Stimulated activated CD4-positive, alpha-beta T cell treated with anti-CD3 and anti-CD28 coated beads, TNF-alpha, amount 100 ng/mL, for 48 hours (primary cell): ENCODE data around the gene AGK.
A peak's percentile ranks its signal among the peaks of the same experiment; 100 is the strongest.
"Not testable (repeated sequence)": the region's sequence is repeated elsewhere in the genome, so short reads cannot be mapped to it uniquely, and the experiment has no call there.

Experiments used
- DNase-seq, 3 donors: peaks; one replicate each; pipeline ENCODE4 v3.0.0-alpha.2; 2020; ENCODE audit warnings: low read depth in 3 of 3

AGK gene

DNA sequence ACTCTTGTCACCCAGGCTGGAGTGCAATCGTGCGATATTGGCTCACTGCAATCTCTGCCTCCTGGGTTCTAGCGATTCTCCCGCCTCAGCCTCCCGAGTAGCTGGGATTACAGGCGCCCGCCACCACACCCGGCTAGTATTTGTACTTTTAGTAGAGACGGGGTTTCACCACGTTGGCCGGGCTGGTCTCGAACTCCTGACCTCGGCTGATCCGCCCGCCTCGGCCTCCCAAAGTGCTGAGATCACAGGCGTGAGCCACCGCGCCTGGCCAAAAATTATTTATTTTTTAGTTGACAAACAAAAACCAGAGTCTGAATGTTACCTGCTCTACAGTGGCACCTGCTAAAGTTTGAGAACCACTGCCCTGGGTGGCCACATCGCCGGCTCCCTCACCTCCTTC is 96.5 kb downstream of the AGK start:
- DNase-seq, result not testable (repeated sequence)

DNA sequence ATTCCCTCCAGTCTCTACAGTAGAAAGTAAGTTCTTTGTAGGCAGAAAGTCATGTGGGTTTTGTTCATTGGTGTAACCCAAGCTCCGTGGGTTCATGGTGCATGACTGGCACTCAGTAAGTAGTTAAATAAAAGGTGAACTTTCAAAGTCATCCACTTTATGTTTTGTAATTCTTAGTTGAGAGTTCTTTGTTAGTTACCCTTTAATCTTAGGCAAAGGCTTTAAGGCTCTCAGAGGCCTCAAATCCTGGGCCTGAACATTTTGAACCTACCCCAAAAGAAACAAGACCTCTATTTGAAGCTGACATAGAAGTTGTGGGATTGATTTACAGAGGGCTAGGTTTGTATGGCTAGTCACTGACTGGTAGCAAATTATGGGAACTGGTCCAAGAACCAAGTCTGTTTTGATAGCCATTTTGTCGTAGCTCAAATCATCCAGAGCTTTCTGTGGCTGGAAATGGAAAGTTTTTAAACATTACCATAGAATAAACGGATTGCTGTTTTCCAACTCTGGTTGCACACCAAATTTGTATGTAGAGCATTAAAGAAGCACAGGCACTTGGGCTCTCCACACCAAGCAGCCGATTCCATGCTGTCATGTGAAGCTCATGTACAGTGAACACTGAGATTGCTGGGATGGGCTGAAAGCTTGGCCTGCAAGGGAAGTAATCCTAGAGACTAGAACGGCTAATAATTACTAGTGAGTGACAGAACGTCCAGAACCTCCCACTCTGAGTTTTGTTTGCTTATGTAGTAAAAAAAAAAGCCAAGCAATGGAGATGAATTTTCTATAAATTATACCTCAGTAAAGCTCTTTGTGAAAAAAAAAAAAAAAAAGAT is 97.3 kb downstream of the AGK start:
- DNase-seq, result no peak

DNA sequence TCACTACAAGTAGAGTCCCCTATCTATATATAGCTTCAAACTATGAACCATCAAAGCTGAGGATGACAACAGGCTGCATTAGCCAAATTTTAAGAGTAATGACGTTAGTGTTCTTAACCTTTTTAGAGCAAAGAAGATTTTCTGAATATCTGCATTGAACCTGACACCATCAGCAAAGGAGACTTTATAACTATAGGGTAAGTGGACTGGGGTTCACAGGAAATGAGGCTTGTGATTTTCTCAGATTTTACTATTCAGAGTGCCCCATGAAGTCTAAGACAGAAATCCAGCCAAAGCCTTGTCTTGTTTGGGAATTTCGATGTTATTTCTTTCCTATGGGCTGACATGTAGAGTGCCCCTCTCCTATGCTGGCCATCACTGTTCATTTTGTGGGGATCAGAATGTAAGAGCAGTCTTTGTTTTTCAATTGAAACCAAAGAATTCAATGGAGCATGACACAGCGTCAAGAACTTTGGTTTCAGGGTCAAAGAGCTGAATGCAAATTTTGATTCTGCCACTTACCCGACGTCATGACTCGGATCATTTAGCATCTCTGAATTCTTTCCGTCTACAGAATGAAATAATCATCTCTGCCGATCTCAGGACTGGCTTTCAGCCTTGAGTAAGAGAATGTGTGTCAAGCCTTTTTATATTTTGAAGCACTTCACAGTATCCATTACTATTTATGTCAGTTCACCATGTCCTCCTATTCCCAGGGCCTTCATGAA is 98.1 kb downstream of the AGK start:
- no peak for DNase-seq

DNA sequence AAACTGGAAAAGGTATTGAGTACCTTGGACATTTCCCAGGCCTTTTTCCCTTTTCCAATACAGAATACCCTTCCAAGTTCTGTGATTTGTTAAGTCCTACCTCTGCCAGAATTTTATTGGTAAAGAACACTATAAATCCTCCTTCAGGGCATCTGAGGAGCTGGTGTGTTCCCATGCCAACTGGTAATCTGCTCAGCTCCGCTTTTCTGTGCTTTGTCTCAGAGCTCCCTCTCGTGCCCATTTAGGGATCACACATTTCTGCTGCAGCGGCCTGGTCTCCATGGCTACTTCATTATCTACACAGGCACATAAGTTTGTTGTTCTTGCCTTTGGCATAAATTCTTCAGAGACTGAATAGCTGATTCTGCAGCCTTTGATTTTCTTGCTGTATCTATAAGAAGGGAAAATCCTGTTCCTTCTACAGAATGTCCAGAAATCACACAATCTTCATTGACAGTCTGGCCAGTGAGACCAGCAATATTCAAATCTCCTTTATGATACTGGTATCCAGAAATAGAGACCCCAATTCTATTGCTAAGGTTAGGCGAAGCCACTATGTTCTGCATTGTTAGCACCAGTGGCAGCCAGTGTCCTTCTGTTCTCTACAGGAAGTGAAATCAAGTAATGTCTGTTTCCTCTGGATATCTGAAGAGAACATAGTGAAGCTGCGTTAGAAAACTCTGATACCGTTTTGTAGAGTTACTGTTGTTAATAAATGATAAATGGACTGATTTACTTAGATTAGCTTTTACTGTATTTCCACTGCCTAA is 98.8 kb downstream of the AGK start:
- DNase-seq, result no peak

DNA sequence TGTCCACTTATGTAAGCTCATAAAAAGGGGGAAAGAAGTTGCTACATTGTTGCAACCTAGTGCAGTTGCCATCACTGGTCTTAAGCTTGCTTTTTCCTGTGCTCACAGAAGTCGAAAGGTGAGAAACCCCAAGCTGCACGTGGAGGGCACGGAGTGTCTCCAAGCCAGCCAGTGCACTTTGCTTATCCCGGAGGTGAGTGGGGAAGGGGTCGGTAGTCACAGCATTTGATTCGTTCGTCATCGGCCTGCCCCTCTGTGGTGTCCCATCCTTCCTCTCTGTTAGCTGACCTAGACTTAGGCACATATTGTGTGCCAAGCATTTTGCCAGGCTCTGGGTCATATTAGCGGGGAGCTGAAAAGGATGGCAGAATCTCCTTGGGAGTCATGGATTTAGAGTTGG is 100.2 kb downstream of the AGK start:
- no peak for DNase-seq

DNA sequence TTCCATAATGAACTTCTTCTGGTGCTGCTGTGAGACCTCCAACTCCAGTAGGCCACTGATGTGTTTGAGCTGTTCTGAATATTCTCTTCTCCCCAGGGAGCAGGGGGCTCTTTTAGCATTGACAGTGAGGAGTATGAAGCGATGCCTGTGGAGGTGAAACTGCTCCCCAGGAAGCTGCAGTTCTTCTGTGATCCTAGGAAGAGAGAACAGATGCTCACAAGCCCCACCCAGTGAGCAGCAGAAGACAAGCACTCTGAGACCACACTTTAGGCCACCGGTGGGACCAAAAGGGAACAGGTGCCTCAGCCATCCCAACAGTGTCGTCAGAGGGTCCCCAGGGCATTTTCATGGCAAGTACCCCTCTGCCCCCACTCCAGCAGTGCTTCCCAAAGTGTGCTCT is 101.5 kb downstream of the AGK start:
- DNase-seq, result no peak

DNA sequence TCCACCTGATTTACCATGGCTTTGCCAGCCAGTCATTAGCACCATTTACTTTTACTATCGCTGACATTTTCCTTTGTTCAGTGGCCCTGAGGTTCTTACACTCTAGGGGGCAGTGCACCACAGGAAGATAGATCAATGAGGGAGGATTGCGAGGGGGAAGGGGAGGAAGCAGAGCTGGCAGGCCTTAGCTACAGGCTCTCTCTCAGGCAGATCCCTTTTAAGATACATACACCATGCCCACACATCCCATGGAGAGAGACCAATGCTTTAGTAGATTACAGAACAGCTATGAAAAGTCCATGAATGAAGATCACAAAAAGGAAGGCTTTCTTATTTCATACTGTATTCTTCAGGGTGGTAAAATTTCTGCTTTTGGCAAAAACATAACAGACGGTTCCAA is 103.3 kb downstream of the AGK start:
- DNase-seq, result peak; percentile 11 to 44 (median 25)

DNA sequence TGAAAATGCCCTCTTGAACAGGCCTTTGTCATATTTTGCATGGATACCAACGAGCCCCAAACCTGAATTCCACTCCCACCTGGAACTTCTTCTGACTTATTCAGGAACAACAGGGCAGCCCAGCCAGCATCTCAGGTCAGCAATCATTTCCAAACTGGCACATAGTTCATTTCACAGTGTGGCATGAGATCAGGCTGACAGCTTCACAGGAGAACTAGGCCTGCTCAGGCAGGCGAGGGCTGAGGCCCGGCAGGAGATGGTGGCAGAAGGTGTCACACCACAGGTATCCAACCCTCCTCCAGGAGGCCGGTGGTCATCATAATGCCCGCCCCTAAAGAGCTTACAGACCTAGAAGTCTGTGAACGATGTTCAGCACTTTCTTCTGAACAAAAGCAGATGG is 108.3 kb downstream of the AGK start:
- no peak for DNase-seq

DNA sequence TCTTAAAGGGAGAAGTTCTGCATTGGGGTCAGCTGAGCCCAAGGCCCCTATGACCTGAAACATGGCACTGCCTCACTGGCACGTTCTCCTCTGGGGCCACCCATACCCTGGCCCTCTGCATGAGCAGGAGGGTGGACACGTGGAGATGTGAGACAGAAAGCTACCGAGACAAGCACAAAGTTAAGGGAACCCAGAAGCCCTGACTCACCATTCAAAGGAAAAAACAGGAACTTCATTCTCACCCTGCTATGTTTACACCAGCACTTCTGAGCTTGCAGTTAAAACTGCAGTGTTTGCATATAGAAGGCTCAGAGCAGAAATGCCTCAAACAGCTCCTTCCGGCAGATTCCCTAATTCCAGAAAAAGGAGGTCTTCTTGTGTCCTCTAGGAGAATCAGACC is 109.0 kb downstream of the AGK start:
- DNase-seq, result no peak

DNA sequence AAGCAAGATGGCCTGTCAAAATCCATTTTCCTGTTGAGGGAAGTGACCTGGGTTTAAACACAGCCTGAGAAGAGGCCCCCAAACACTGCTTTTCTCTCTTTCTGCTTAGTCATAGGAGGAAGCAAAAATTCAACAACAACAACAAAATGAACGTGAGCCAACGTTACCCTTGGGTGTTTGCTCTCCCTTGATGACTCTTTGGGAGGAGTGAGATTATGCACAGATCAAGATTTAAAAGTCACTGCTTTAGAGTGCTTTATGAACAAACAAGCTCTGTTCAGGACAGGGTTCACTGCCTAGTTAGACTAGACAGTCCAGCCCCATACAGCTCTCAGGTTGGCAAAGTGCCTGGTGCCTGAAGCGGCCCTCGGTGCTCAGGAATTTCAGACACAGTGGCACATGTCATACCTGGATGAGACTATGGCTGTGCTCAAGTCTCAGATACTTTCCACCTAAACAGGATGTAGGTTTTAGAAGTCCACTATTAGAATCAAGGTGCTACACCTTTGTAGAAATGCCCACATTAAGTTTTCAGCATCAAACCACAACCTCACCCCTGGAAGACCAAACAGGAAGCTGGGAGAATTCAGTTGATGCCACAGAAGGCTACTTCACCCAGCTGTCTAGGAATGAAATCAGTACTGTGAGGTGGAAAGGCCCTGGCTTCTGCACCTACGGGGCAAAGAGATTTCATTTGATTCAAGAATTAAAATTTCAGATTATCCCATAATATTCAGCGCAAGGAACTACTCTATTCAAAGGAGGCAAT is 112.1 kb downstream of the AGK start:
- no peak for DNase-seq

DNA sequence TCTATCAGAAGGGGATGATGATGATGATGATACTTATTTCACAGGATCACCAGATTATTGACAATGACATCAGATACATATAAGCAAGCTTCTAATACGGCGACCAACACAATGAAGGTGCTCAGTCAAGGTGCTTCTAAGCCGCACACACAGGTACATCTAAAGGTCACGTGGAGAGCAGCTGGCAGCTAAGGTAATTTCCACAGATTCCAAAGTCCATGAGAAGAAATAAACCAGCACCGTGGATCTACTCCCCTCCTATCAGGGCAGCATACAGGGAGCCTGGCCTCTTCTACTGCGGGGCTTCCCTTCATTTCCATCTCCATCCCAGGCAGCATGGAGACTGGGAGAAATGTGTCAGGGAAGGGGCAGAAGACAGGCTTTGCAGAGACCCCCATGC is 113.2 kb downstream of the AGK start:
- no peak for DNase-seq

DNA sequence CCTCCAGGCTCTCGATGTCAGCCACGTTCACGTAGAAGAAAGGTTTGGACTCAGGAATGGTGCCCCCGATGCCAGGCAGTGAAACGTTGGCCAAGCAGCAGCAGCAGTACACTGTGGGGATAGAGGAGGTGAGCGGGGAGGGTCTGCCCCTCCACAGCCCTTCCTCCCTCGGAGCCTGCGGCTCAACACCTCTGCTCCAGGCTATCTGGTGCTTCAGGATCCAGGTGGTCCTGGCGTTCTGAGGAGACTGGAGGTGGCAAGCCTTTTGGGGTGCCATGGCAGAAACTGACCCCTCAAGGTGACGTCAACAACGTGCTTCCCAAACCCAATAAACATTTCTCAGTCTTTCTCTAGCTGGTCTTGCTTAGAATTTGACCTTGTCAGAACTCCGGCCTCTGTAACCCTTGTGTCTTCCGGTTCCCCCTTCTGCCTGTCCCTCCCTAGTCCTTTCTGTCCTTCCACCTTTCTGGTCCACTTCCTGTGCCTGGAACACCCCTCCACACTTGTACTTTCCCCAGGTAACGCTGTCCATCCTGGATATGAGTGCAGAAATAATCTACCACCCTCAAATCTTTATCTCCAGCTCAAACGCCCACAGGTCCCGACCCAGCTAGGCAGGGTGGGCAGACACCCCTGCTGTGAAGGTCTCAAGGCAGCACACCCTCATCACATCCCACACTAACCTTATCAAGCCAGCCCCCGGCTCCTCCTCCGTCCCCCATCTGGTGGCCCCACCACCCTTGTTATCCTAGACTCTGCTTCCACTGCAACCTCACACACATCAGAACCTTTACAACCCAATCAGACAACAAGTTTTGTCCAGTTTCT is 114.2 kb downstream of the AGK start:
- no peak for DNase-seq

DNA sequence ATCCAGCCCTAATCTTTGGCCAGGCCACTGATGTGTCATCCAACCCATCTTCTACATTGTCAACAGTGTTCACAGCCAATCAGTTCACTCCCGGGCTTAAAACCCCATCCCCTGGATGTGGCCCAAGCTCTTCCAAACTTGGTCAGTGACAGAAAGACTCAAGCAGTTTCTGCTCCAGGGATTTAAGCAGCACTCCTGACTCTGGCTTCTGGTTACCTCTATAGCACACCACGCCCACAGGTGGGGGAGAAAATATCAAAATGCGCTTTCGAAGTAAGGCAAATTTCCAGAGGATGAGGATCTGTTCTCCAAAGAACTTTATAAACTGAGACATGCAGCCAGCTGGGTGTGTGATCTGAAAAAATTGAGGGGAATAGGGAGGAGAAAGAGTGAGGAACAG is 114.9 kb downstream of the AGK start:
- no peak for DNase-seq

DNA sequence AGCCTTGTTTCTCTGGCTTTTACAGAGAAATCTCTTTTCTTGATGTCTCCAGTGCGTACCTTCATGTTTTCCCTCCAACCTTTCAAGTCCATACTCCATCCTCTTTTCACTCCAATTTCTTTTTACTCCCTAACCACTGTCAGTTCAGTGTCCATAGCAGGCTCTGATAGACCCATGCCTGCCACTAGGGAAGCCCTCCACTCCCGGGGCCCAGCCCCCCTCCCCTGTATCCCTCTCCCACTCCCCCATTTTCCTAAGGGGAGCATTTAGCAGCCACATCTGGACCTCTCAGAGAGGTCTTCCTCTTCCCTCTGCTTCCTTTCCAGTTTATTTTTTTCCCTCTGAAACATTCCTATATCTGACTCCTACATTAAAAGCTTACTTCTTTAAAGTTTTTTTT is 117.6 kb downstream of the AGK start:
- DNase-seq, result no peak

DNA sequence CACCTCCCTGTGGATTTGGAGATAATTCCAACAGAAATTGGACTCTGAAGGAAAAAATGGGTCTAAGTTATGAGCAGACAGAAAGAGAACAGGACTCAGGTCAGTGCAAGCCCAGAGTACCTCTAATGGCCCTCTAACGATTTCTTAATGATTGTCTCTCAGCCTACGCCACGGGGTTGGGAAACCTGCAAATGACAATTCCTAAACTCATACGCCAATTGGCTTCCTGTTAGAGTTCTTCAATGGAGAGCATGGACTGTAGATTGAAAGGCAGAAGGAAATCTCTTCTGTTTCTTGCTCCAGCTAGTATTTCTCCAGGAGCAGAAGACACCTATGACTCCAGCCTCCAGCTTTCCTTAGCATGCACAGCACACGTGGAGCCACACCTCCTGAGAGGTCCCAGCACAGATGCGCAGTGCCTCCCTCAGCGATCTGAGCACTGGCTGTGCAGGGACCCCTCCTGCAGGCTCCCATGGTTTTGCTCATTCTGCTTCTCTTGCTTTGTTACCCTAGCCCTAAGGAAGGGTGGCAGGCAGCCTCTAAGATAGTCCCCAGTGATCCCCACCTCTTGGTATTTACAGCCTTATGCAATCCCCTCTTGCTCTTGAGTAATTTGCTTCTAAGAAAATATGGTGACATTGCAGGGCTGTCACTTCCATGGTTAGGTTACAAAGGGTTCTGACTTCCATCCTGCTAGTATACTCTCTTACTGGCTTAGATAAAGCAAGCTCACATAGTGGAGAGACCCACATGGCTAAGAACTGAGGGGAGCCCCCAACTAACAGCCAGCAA is 120.7 kb downstream of the AGK start:
- no peak for DNase-seq

DNA sequence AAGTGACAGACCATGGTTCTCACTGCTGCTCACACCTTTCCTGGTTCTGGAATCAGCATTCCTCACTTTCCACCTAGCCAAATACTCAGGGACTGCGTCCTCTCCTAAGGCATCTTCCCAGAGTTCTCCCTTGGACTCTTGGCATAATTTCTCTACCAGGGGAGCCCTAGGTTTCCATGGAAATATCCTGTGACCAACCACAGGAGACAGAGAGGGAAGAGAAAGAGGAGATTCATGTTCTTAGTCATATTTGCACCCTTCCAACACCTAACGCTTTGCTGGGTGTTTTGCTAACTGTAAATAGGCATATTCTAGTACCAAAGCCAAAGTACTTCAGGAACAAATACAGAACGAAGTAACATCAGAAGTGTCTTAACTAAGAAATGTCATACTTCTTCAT is 122.1 kb downstream of the AGK start:
- DNase-seq, result no peak

DNA sequence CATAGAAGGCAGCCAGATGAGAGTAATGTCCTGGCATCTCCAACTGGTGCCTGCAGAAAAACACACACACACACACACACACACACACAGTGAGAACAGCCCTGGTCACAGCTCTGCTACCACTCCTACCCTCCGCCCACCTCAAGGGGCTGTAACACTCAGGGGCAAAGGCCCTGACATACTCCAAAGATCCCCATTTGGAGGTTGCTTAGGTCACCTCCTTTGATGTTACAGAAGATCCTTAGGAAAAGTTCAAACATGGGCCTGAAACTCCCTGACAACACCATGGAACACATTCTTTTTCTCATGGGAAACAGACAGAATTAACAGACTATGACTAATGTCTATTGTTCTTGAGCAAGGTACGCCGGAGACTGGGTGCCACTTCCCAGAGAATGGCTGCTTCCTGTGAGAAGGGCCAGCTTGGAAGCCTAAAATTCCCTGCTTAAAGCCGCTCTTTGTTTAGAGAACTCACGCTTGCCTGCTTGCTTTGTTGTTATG is 123.0 kb downstream of the AGK start:
- DNase-seq, result no peak

DNA sequence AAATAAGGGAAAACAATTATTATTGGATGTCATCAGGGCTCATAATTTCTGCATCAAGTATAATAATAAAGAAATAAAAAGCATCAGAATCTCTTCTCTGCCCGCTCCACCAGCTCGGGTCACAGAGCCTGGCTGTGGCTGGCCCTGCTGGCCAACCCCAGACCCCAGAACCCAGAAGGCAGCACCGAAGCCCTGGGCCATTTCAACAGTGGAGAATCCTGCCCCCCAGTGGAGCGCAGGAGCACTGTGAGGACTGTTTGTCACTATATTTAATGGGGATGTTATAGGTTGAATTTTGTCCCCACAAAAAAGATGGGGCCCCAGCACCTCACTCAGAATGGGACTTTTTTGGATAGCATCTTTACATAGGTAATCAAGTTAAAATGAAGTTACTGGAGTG is 123.5 kb downstream of the AGK start:
- no peak for DNase-seq

DNA sequence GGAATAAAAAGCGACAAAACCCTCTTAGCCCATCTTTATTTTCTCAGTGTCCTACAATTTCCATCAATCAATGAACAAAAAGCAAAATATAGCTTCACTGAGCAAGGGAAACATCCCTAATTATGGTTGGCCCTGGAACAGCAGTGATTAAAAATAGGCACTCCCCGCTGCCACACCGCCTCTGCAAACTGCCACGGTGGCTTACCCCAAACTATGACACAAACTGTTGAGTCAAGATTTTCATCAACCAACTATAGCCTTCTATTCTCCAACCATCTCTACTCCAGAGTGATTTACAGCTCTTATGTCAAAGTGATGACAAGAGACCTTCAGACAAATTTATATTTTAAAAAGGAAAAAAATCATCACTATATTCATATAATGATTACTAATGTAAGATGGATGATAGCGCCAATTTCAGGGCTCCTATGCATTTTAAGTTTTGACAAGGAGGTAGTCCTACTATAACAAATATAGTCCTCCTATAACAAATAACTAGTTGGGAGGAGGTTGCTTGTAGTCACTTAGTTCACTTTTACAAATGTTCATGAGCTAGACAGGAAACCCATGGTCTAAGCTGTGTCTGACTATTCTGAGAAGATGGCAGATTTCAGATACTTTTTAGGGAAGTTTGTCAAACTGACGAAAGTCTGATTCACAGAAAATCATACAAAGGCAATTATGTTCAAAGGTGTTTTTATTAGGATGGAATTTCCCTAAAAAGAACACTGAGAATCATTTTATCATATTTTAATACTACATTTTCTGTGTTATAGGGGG is 124.4 kb downstream of the AGK start:
- DNase-seq, result no peak
